HEK293 (cell line): ENCODE measurements around the gene YWHAQ.

ENCODE experiments used
- AEBP2 ChIP-seq: fragments of 450-650 bp; formaldehyde crosslinking; IDR thresholded peaks from 2 replicates; pipeline ENCODE4 v1.5.1; 2016; ENCODE audit warnings: missing biosample characterization, missing genetic modification characterization, borderline replicate concordance
- BCL11B ChIP-seq: fragments of 450-650 bp; formaldehyde crosslinking; IDR thresholded peaks from 2 replicates; pipeline ENCODE4 v1.5.1; 2016; ENCODE audit warnings: low read depth, missing biosample characterization, missing genetic modification characterization
- FEZF1 ChIP-seq: fragments of 450-650 bp; formaldehyde crosslinking; IDR thresholded peaks from 2 replicates; pipeline ENCODE4 v1.5.1; 2016; ENCODE audit warnings: missing biosample characterization, missing genetic modification characterization
- GLIS1 ChIP-seq: fragments of 450-650 bp; formaldehyde crosslinking; IDR thresholded peaks from 2 replicates; pipeline ENCODE4 v1.5.1; 2016; ENCODE audit warnings: missing biosample characterization, missing genetic modification characterization
- HOXA7 ChIP-seq: sonication (generic); formaldehyde crosslinking; IDR thresholded peaks from 2 replicates; pipeline ENCODE4 v1.8.1; 2022; ENCODE audit warnings: missing genetic modification reagents, borderline replicate concordance
- KLF16 ChIP-seq: fragments of 450-650 bp; formaldehyde crosslinking; IDR thresholded peaks from 2 replicates; pipeline ENCODE4 v1.5.1; 2017; ENCODE audit warnings: missing biosample characterization, missing genetic modification characterization
- MYNN ChIP-seq: fragments of 450-650 bp; formaldehyde crosslinking; IDR thresholded peaks from 2 replicates; pipeline ENCODE4 v1.5.1; 2016; ENCODE audit warnings: missing biosample characterization, missing genetic modification characterization, borderline replicate concordance
- OSR2 ChIP-seq: fragments of 450-650 bp; formaldehyde crosslinking; IDR thresholded peaks from 2 replicates; pipeline ENCODE4 v1.5.1; 2016; ENCODE audit warnings: missing biosample characterization, missing genetic modification characterization
- OVOL3 ChIP-seq: fragments of 450-650 bp; formaldehyde crosslinking; IDR thresholded peaks from 2 replicates; pipeline ENCODE4 v1.5.1; 2016; ENCODE audit warnings: missing biosample characterization, missing genetic modification characterization
- REPIN1 ChIP-seq: fragments of 450-650 bp; formaldehyde crosslinking; IDR thresholded peaks from 2 replicates; pipeline ENCODE4 v1.5.1; 2017; ENCODE audit warnings: missing biosample characterization, missing genetic modification characterization, low read depth
- SP3 ChIP-seq: fragments of 450-650 bp; formaldehyde crosslinking; IDR thresholded peaks from 2 replicates; pipeline ENCODE4 v1.5.1; 2016; ENCODE audit warnings: missing biosample characterization, missing genetic modification characterization
- ZBTB21 ChIP-seq: fragments of 450-650 bp; formaldehyde crosslinking; IDR thresholded peaks from 2 replicates; pipeline ENCODE4 v1.5.1; 2017; ENCODE audit warnings: missing biosample characterization, missing genetic modification characterization
- ZBTB44 ChIP-seq: fragments of 450-650 bp; IDR thresholded peaks from 2 replicates; pipeline ENCODE4 v1.5.1; 2018; ENCODE audit warnings: missing biosample characterization, mild to moderate bottlenecking, missing genetic modification characterization
- ZBTB48 ChIP-seq: fragments of 450-650 bp; formaldehyde crosslinking; IDR thresholded peaks from 2 replicates; pipeline ENCODE4 v1.5.1; 2016; ENCODE audit warnings: missing biosample characterization, missing genetic modification characterization
- ZBTB8A ChIP-seq: fragments of 450-650 bp; formaldehyde crosslinking; IDR thresholded peaks from 2 replicates; pipeline ENCODE4 v1.5.1; 2016; ENCODE audit warnings: missing biosample characterization, missing genetic modification characterization
- ZNF10 ChIP-seq: fragments of 450-650 bp; formaldehyde crosslinking; IDR thresholded peaks from 2 replicates; pipeline ENCODE4 v1.5.1; 2017; ENCODE audit warnings: missing biosample characterization, missing genetic modification characterization
- ZNF112 ChIP-seq: fragments of 450-650 bp; formaldehyde crosslinking; IDR thresholded peaks from 2 replicates; pipeline ENCODE4 v1.5.0; 2017; ENCODE audit warnings: missing biosample characterization, missing genetic modification characterization
- ZNF114 ChIP-seq: fragments of 450-650 bp; formaldehyde crosslinking; IDR thresholded peaks from 2 replicates; pipeline ENCODE4 v1.5.0; 2017; ENCODE audit warnings: missing biosample characterization, missing genetic modification characterization
- ZNF221 ChIP-seq: fragments of 450-650 bp; formaldehyde crosslinking; IDR thresholded peaks from 2 replicates; pipeline ENCODE4 v1.5.1; 2017; ENCODE audit warnings: missing biosample characterization, missing genetic modification characterization, borderline replicate concordance
- ZNF239 ChIP-seq: fragments of 450-650 bp; formaldehyde crosslinking; IDR thresholded peaks from 2 replicates; pipeline ENCODE4 v1.5.1; 2016; ENCODE audit warnings: missing biosample characterization, missing genetic modification characterization
- ZNF514 ChIP-seq: fragments of 450-650 bp; formaldehyde crosslinking; IDR thresholded peaks from 2 replicates; pipeline ENCODE4 v1.5.1; 2016; ENCODE audit warnings: missing biosample characterization, missing genetic modification characterization
- ZNF530 ChIP-seq: fragments of 450-650 bp; formaldehyde crosslinking; IDR thresholded peaks from 2 replicates; pipeline ENCODE4 v1.5.1; 2016; ENCODE audit warnings: low read depth, missing biosample characterization, missing genetic modification characterization
- ZNF561 ChIP-seq: fragments of 450-650 bp; IDR thresholded peaks from 2 replicates; pipeline ENCODE4 v1.5.1; 2018; ENCODE audit warnings: missing biosample characterization, missing genetic modification characterization, borderline replicate concordance
- ZNF654 ChIP-seq: fragments of 450-650 bp; formaldehyde crosslinking; IDR thresholded peaks from 2 replicates; pipeline ENCODE4 v1.5.1; 2016; ENCODE audit warnings: low read depth, missing biosample characterization, missing genetic modification characterization
- ZNF707 ChIP-seq: fragments of 450-650 bp; formaldehyde crosslinking; IDR thresholded peaks from 2 replicates; pipeline ENCODE4 v1.5.1; 2016; ENCODE audit warnings: missing biosample characterization, missing genetic modification characterization
- ZNF768 ChIP-seq: fragments of 450-650 bp; formaldehyde crosslinking; IDR thresholded peaks from 2 replicates; pipeline ENCODE4 v1.5.1; 2018; ENCODE audit warnings: missing biosample characterization, mild to moderate bottlenecking, missing genetic modification characterization
- ZNF791 ChIP-seq: fragments of 450-650 bp; formaldehyde crosslinking; IDR thresholded peaks from 2 replicates; pipeline ENCODE4 v1.5.1; 2016; ENCODE audit warnings: missing biosample characterization, missing genetic modification characterization
- TF ChIP-seq, protein P1 (sequence below): fragments of 450-650 bp; formaldehyde crosslinking; IDR thresholded peaks from 2 replicates; pipeline ENCODE4 v1.5.1; 2017; ENCODE audit warnings: missing biosample characterization, missing genetic modification characterization
- TF ChIP-seq, protein P2 (sequence below): fragments of 450-650 bp; formaldehyde crosslinking; IDR thresholded peaks from 2 replicates; pipeline ENCODE4 v1.5.1; 2016; ENCODE audit warnings: missing biosample characterization, missing genetic modification characterization
- TF ChIP-seq, protein P3 (sequence below): fragments of 450-650 bp; formaldehyde crosslinking; IDR thresholded peaks from 2 replicates; pipeline ENCODE4 v1.5.1; 2017; ENCODE audit warnings: missing biosample characterization, missing genetic modification characterization
- TF ChIP-seq, protein P4 (sequence below): fragments of 450-650 bp; formaldehyde crosslinking; IDR thresholded peaks from 2 replicates; pipeline ENCODE4 v1.5.1; 2016; ENCODE audit warnings: missing biosample characterization, missing genetic modification characterization

YWHAQ gene

GRCh38 chr2:9630736-9631552 is at the start of gene YWHAQ (continued):
- TF ChIP-seq, protein P1, sequence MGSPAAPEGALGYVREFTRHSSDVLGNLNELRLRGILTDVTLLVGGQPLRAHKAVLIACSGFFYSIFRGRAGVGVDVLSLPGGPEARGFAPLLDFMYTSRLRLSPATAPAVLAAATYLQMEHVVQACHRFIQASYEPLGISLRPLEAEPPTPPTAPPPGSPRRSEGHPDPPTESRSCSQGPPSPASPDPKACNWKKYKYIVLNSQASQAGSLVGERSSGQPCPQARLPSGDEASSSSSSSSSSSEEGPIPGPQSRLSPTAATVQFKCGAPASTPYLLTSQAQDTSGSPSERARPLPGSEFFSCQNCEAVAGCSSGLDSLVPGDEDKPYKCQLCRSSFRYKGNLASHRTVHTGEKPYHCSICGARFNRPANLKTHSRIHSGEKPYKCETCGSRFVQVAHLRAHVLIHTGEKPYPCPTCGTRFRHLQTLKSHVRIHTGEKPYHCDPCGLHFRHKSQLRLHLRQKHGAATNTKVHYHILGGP (tag by site-specific recombination): no peak
- TF ChIP-seq BCL11B (tag by site-specific recombination) (no peak), OSR2 (tag by site-specific recombination) (no peak), ZBTB21 (no peak), ZNF514 (tag by site-specific recombination) (no peak), ZNF114 (no peak), HOXA7 (CRISPR knock-in tag) (no peak), REPIN1 (tag by site-specific recombination) (no peak), ZNF707 (tag by site-specific recombination) (no peak), ZNF10 (tag by site-specific recombination) (no peak), ZNF654 (tag by site-specific recombination) (no peak), ZBTB44 (tag by site-specific recombination) (peak; percentile 77; the same call in 1 of the 2 replicates), ZNF112 (tag by site-specific recombination) (no peak), GLIS1 (tag by site-specific recombination) (peak; percentile 91), FEZF1 (tag by site-specific recombination) (no peak), MYNN (tag by site-specific recombination) (no peak), ZNF561 (tag by site-specific recombination) (0 out of 2 replicates have a peak, but pooled peaks have one; percentile 19), SP3 (tag by site-specific recombination) (peak; percentile 99), KLF16 (tag by site-specific recombination) (peak; percentile 87), AEBP2 (no peak), OVOL3 (tag by site-specific recombination) (no peak), ZNF768 (no peak), ZNF221 (tag by site-specific recombination) (peak; percentile 69; the same call in 1 of the 2 replicates), ZNF791 (tag by site-specific recombination) (no peak), ZBTB48 (tag by site-specific recombination) (no peak), ZBTB8A (tag by site-specific recombination) (0 out of 2 replicates have a peak, but pooled peaks have one; percentile 23), ZNF239 (tag by site-specific recombination) (no peak), ZNF530 (tag by site-specific recombination) (no peak)
- TF ChIP-seq, protein P2, sequence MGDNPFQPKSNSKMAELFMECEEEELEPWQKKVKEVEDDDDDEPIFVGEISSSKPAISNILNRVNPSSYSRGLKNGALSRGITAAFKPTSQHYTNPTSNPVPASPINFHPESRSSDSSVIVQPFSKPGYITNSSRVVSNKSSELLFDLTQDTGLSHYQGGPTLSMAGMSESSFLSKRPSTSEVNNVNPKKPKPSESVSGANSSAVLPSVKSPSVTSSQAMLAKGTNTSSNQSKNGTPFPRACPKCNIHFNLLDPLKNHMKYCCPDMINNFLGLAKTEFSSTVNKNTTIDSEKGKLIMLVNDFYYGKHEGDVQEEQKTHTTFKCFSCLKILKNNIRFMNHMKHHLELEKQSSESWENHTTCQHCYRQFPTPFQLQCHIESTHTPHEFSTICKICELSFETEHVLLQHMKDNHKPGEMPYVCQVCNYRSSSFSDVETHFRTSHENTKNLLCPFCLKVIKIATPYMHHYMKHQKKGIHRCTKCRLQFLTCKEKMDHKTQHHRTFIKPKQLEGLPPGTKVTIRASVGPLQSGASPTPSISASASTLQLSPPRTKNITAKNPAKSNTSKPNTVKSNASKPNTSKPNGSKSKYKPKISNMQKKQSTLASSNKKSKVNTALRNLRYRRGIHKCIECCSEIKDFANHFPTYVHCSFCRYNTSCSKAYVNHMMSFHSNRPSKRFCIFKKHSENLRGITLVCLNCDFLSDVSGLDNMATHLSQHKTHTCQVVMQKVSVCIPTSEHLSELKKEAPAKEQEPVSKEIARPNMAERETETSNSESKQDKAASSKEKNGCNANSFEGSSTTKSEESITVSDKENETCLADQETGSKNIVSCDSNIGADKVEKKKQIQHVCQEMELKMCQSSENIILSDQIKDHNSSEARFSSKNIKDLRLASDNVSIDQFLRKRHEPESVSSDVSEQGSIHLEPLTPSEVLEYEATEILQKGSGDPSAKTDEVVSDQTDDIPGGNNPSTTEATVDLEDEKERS: peak; percentile 83; the same call in 1 of the 2 replicates
- TF ChIP-seq, protein P3, sequence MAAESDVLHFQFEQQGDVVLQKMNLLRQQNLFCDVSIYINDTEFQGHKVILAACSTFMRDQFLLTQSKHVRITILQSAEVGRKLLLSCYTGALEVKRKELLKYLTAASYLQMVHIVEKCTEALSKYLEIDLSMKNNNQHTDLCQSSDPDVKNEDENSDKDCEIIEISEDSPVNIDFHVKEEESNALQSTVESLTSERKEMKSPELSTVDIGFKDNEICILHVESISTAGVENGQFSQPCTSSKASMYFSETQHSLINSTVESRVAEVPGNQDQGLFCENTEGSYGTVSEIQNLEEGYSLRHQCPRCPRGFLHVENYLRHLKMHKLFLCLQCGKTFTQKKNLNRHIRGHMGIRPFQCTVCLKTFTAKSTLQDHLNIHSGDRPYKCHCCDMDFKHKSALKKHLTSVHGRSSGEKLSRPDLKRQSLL (tag by site-specific recombination): no peak
- TF ChIP-seq, protein P4, sequence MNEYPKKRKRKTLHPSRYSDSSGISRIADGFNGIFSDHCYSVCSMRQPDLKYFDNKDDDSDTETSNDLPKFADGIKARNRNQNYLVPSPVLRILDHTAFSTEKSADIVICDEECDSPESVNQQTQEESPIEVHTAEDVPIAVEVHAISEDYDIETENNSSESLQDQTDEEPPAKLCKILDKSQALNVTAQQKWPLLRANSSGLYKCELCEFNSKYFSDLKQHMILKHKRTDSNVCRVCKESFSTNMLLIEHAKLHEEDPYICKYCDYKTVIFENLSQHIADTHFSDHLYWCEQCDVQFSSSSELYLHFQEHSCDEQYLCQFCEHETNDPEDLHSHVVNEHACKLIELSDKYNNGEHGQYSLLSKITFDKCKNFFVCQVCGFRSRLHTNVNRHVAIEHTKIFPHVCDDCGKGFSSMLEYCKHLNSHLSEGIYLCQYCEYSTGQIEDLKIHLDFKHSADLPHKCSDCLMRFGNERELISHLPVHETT (tag by site-specific recombination): no peak
